HL-60/S4 treated with phorbol 12-myristate 13-acetate at 8.2 ng/mL for 4 days and 3 days (cell line): Measurements from ENCODE around the gene CERS3.

Source experiments
- in situ Hi-C: fragments of 300-500 bp; cut with MboI; formaldehyde crosslinking; loops from 2 replicates; pipeline ENCODE4 v1.15.0; 2022; ENCODE audit warnings: low sequenced_read_pairs

CERS3 gene

GRCh38 chr15:100531204-100531603, 2.5 kb upstream of the CERS3 start:
- in situ Hi-C loops: no loop called here

DNA sequence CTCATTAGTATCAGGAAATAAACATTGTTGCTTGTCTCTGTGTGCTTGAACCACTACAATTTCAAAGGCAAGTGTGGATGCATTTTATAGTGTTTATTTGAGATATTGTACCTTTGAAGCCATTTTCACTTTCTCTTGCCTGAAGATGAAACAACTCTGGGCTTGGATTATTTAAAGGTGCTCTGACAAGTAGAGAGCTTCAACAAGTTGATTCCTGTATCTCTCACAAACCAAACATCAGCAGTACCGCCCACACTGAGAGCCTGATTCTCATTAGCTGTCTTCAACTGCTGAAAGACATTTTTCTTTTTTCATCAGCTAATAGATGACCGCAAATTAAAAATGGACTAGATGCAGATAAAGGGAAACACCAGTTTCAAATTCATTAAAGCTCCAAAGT, 806 bp upstream of the CERS3 start:
- in situ Hi-C loops: no loop called here

GRCh38 chr15:100526027-100526481, 2.7 kb downstream of the CERS3 start:
- in situ Hi-C loops: no loop called here

- in situ Hi-C loops: no loop called here
These were observed 3.3 kb downstream of the CERS3 start for GRCh38 chr15:100525436-100525835.

DNA sequence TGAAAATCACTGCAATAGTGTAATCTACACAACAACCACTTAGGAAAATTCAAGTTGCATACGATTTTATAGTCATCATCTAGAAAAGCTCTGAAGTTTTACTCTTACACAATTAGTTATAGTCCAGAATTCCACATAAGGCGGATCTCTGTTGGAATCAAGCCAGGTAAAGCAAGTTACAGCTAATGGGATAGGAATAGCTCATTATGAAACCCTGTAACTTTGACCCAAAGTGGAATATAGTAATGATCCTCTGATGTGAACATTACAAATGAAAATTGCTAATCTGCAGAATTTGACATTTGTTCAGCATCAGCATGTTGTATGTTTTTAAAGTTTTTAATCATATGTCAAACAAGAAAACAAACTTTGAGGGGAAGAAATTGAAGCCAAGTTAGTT, 4.4 kb downstream of the CERS3 start:
- in situ Hi-C loops: no loop called here

- in situ Hi-C loops: no loop called here
These were observed 6.8 kb downstream of the CERS3 start for GRCh38 chr15:100521907-100522306.

DNA sequence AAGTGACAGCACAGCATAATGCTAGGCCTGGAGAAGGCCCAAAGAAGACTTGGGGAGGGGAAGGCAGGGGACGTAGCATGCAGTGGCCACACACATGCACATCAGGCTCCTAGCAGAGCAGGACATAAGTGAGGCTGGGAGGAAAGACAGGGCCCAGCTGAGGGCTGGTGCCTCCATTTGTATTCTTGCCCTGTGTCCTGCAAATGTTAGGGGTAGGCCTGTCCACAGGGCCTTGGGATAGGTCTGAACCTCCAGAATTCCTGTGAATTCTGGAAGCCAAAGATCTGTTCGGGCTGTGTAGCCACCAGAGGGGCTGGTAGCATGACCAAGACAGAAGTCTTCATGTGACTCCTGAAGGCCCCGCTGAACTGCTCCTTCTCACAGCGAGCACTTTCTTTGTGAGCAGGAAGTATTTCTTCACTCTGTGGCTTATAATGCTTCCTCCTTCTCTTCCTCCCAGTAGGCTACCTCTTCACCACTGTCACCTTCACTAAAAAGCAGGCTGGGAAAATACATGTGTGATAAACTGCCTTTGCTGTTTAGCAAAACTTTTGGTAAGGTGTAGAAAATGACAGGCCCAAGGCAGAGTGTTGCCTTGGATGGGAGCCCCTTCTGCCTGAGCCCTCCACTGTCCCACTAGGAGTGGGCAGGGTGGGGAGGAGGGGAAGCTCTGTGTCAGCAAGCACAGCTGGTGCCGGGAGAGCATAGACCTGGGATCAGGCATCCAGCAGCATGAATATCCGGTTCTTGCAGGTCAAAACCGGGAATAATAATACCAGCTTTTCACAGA, 8.4 kb downstream of the CERS3 start:
- in situ Hi-C loops: no loop called here

GRCh38 chr15:100517846-100518245, 10.9 kb downstream of the CERS3 start:
- in situ Hi-C loops: no loop called here

GRCh38 chr15:100516643-100517512, 11.9 kb downstream of the CERS3 start:
- in situ Hi-C loops: no loop called here

DNA sequence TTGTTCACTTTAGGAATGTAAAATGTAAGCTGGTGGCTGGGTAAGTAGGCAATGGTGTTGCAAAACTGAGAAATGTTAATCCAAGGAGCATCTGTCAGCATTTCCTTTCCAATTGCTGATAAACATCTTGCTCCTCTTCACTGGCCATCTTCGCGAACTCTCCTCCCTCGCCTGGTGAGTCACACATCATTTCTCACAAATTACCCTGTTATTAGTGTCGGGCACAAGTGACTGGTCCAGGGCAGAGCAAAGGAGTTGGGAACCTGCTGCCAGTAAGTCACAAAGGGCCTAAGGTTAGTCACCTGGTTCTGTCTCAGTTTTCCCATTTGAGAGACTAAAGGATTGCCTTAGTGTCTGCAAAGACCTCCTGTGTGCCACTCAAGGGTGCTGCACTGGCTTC, 13.0 kb downstream of the CERS3 start:
- in situ Hi-C loops: no loop called here

- in situ Hi-C loops: no loop called here
These were observed 20.0 kb downstream of the CERS3 start for GRCh38 chr15:100508641-100509300.

- in situ Hi-C loops: no loop called here
These were observed 26.1 kb downstream of the CERS3 start for GRCh38 chr15:100502651-100503050.

DNA sequence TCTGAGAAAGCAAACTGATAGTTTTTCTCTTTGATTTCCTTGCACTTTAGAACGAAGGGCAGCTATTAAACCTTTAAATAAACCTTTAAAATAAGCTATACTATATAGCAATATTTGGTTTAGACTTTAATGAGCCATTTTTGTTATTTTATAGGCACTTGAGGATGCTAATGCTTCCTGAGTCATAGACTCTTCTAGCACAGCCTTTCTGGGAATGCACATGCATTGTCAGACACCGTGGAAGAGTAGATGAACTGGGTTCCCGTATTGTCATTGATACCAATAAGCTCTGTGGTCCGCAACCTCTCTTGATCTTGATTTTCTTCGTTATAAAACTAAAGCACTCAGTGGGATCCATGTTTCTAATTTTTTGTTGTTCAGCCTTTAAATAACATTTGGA, 27.6 kb downstream of the CERS3 start:
- in situ Hi-C loops: no loop called here

DNA sequence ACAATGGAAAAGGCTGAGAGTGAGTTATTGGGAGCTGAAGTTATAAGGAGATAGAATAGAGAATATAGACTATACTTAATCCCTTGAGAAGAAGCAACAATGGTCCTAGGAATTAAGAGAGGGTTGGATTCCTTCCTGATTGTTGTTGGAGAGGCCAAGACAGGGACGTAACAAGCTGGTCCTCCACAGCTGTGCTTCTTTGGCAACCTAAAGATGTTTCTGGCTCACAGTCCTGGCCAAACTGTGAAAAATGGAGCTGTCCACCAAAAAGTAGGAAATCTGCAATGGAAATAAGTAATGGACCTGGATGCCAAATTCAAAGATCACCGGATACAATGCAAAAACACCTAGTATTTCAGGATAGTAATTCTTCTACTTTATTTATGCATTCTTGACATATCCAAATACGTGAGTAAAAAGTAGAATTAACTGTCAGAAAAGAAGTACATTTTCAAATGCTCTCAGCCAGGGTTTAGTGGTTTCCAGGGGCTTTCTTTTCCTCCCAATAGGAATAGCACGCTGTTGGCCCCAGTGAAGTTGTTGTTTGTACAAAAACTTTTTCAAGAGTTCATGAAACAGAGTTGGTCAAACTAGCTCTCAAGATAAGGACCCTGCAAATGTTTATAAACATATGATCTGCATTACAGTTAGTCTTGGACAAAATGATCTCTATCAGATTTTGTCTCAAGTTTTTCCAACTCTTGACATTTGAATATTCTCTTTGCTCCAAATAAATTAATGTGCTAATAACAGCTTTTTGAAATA, 28.3 kb downstream of the CERS3 start:
- in situ Hi-C loops: no loop called here

GRCh38 chr15:100495861-100496260, 32.9 kb downstream of the CERS3 start:
- in situ Hi-C loops: no loop called here

GRCh38 chr15:100493213-100493612, 35.5 kb downstream of the CERS3 start:
- in situ Hi-C loops: no loop called here

- in situ Hi-C loops: no loop called here
These were observed 44.3 kb downstream of the CERS3 start for GRCh38 chr15:100484443-100484842.

- in situ Hi-C loops: no loop called here
These were observed 45.4 kb downstream of the CERS3 start for GRCh38 chr15:100483370-100483769.

DNA sequence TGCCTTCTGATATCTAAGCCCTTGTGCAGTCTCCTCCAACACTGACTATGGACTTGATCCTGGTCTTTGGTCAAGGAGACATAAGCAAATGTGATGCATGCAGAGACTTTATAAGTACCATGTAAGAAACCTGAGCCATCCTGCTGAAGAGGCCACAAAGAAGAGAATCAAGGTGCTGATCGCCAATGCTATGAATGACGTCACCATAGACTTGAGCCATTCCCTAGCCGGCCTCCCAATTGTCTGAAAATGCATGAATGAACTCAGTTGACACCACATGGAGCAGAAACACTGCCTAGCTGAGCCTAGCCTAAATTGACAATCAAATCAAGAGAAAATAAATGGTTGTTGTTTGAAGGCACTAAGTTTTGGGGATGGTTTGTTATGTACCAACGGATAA, 51.9 kb downstream of the CERS3 start:
- in situ Hi-C loops: no loop called here

DNA sequence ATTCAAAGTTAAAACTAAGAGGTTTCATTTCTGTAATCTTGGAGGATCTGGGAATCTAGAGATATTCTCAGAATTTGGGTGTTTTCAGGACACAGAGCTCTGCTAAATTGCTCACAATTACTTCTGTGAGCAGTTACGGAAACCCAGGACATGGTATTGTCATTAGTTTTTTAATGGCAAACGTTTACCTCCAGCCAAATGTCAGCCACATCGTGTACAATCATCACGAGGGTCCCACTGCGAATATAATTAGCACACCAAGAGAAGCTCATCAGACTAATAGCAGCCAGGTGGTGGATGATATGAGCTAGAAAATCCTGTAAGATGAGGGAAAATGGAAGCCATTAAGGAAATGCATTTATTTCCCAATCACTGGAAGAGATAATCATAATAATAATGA, 56.0 kb downstream of the CERS3 start:
- in situ Hi-C loops: no loop called here

DNA sequence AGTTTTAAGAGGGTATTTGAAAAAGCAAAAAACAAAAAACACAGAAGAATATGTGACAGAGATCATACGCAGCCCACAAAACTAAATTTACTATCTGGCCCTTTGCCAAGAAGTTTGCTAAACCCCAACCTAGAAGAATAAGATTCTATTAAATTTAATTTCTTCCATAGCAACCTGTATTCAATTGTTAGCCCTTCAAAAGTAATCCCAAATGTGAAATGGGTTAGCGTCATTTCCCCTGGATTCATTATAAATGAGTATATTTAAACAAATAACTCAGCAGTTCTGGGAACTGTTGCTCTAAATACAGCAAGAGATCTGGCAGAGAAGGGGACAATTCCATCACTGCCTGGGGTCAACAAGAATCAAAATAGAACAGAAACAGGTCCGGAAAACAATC, 56.8 kb downstream of the CERS3 start:
- in situ Hi-C loops: no loop called here
